Measurements from ENCODE around the gene COL24A1. TPM values are rescaled to one million over a fixed set of nuclear protein-coding genes. Genes with fewer than 3 reads are reported as not detected.

COL24A1 gene
- total and polyA plus RNA-seq, 2 of the 13 experiments (the other 11 are each of a cell fraction or from before 2014, with no cell fraction given) = 0.04 to 0.13 TPM

- no peak overlapping the region for H3K9ac ChIP-seq (ENCODE audit: insufficient read depth, low read depth, low read length)
- in situ Hi-C loops (cut with HindIII; ENCODE audit: extremely low pct_ligation_motif_present, low pct_unique_long_range_greater_than_20kb) (no loop called here), intact Hi-C loops (cut with micrococcal nuclease; ENCODE audit: unreplicated experiment) (loop anchor here (5.0 kb wide), 1 partner anchor 708 kb away; no protein-coding TSS in a partner anchor)
- FAIRE-seq (no peak), DNase-seq (ENCODE audit: low spot score) (no peak), ATAC-seq (no peak)
- H4K20me1 ChIP-seq (ENCODE audit: insufficient read depth, low read length) = no peaks in the 10 kb centered on the region
- H3K27me3 ChIP-seq (ENCODE audit: control insufficient read depth in 1 of 2, insufficient read depth in 2 of 2, low read length in 2 of 2) = no peaks in the 10 kb centered on the region
- ChIA-PET CTCF (ENCODE audit: low intra/inter-chr PET ratio, low total read pairs) (no interaction called here), POLR2A (no interaction called here)
- 3% methylated on average over 1 of the region's 1 CpG for WGBS (ENCODE audit: low lambda C conversion rate)
- H3K27ac ChIP-seq (ENCODE audit: extremely low read length, insufficient read depth, low read length) = no peak overlapping the region
- H3K36me3 ChIP-seq (replicated peaks in 1 of 2; ENCODE audit: control insufficient read depth in 1 of 2, insufficient read depth in 2 of 2, low read length in 2 of 2) = no peaks in the 10 kb centered on the region
- no peaks in the 10 kb centered on the region for H3K79me2 ChIP-seq (ENCODE audit: insufficient read depth, low read length)
- H3K4me1 ChIP-seq (ENCODE audit: insufficient read depth, low read length) = no peaks in the 10 kb centered on the region
- TF ChIP-seq ZNF546 (CRISPR knock-in tag; conservative IDR thresholded peaks at IDR 0.05) (no peak), SP5 (CRISPR knock-in tag; IDR thresholded peaks at IDR 0.05; ENCODE audit: borderline replicate concordance, low read depth) (no peak), ZNF749 (CRISPR knock-in tag; IDR thresholded peaks at IDR 0.05; ENCODE audit: borderline replicate concordance) (no peak), STAT6 (CRISPR knock-in tag; IDR thresholded peaks at IDR 0.05; ENCODE audit: borderline replicate concordance) (no peak), TOE1 (CRISPR knock-in tag; IDR thresholded peaks at IDR 0.05) (no peak), TAF1 (CRISPR knock-in tag; IDR thresholded peaks at IDR 0.05) (no peak), ELF1 (CRISPR knock-in tag; IDR thresholded peaks at IDR 0.05) (no peak), KLF6 (CRISPR knock-in tag; IDR thresholded peaks at IDR 0.05) (no peak), MXD1 (CRISPR knock-in tag; IDR thresholded peaks at IDR 0.05) (no peak), FOXO4 (CRISPR knock-in tag; conservative IDR thresholded peaks at IDR 0.05) (no peak), PREB (CRISPR knock-in tag; IDR thresholded peaks at IDR 0.05) (no peak), ZNF382 (CRISPR knock-in tag; IDR thresholded peaks at IDR 0.05; ENCODE audit: borderline replicate concordance) (no peak), SSRP1 (CRISPR knock-in tag; IDR thresholded peaks at IDR 0.05) (no peak), ZNF225 (CRISPR knock-in tag; IDR thresholded peaks at IDR 0.05) (no peak), MXD3 (CRISPR knock-in tag; IDR thresholded peaks at IDR 0.05) (no peak), ESRRA (CRISPR knock-in tag; IDR thresholded peaks at IDR 0.05; ENCODE audit: low read depth) (no peak)
- no peaks in the 10 kb centered on the region for H3K9me3 ChIP-seq (ENCODE audit: low read length)
- H3K4me3 ChIP-seq (replicated peaks in 1 of 3; ENCODE audit: insufficient read depth in 1 of 3, low read depth in 2 of 3, low read length in 3 of 3) = no peak overlapping the region
- no peak overlapping the region for H3K4me2 ChIP-seq (ENCODE audit: low read depth, low read length)
- no peak overlapping the region for H2AFZ ChIP-seq (ENCODE audit: low read length)
- BruUV-seq (replicated peaks) = no TSS peak
Measured at GRCh38 chr1:86015375-86015774, 141.2 kb downstream of the COL24A1 start.
